CD4-positive, alpha-beta T cell (primary cell): Measurements from ENCODE around the gene NFKBIA. TPM values are rescaled to one million over a fixed set of nuclear protein-coding genes. Genes with fewer than 3 reads are reported as not detected.

ENCODE experiments used
- ATAC-seq: fragments of 200-7000 bp; cut with Tn5 transposase; one replicate; pipeline ENCODE4 v1.10.0; 2022; ENCODE audit warnings: mild to moderate bottlenecking; ENCODE audit not compliant: poor library complexity
- CTCF ChIA-PET: fragments of 350-600 bp; sonication (Branson Sonifier 250); formaldehyde crosslinking; loops from one replicate; lab custom pipeline; 2021; ENCODE audit warnings: antibody characterized with exemption, inconsistent platforms; lab: Charles Lee
- POLR2A ChIA-PET: fragments of 350-600 bp; sonication (Branson Sonifier 250); formaldehyde crosslinking; loops from one replicate; lab custom pipeline; 2021; ENCODE audit warnings: antibody characterized with exemption, inconsistent platforms; lab: Charles Lee
- DNase-seq, 14 experiments: peaks; one replicate each; pipeline ENCODE4 v3.0.0-alpha.2; 2013 to 2020; ENCODE audit warnings: mixed read lengths in 2 of 14
- H3K27ac ChIP-seq, 2 donors: one replicate each; pipeline versions ENCODE4 v1.5.1 to v1.7.0; 2013; ENCODE audit warnings: low read length in 2 of 2, low read depth in 1 of 2, mild to moderate bottlenecking in 1 of 2
- H3K27me3 ChIP-seq, 2 experiments: 1 replicate in 1 of 2; 2 replicates in 1 of 2; pipeline versions ENCODE4 v1.6.1 to v1.7.0; 2013; ENCODE audit warnings: low read length in 2 of 2, control low read depth in 1 of 2, mild to moderate bottlenecking in 1 of 2, moderate library complexity in 1 of 2; ENCODE audit not compliant: insufficient read depth in 2 of 2, control insufficient read depth in 1 of 2
- H3K36me3 ChIP-seq: one replicate; pipeline ENCODE4 v1.6.1; 2013; ENCODE audit warnings: low read length, control low read depth; ENCODE audit not compliant: insufficient read depth
- H3K4me1 ChIP-seq: one replicate; pipeline ENCODE4 v1.6.1; 2013; ENCODE audit warnings: low read length, control low read depth; ENCODE audit not compliant: insufficient read depth
- H3K4me3 ChIP-seq: one replicate; pipeline ENCODE4 v1.5.1; 2013; ENCODE audit warnings: mild to moderate bottlenecking, low read length, moderate library complexity
- H3K9me3 ChIP-seq, 2 experiments: 1 replicate in 1 of 2; 2 replicates in 1 of 2; pipeline versions ENCODE4 v1.6.1 to v1.7.0; 2013; ENCODE audit warnings: low read length in 2 of 2, mild to moderate bottlenecking in 2 of 2, control low read depth in 1 of 2, moderate library complexity in 1 of 2; ENCODE audit not compliant: control insufficient read depth in 1 of 2, insufficient read depth in 1 of 2
- H3K27ac Mint-ChIP-seq: one replicate; pipeline ENCODE4 v1.8.0; 2020; ENCODE audit warnings: mixed read lengths
- H3K27me3 Mint-ChIP-seq: one replicate; pipeline ENCODE4 v1.8.0; 2021; ENCODE audit warnings: mixed read lengths
- H3K36me3 Mint-ChIP-seq: one replicate; pipeline ENCODE4 v1.8.0; 2021; ENCODE audit warnings: low read depth, mixed read lengths
- H3K4me1 Mint-ChIP-seq: one replicate; pipeline ENCODE4 v1.8.0; 2021; ENCODE audit warnings: low read depth, mixed read lengths
- H3K4me3 Mint-ChIP-seq: one replicate; pipeline ENCODE4 v1.8.0; 2020; ENCODE audit warnings: mild to moderate bottlenecking, mixed read lengths
- H3K9me3 Mint-ChIP-seq: one replicate; pipeline ENCODE4 v1.8.0; 2020; ENCODE audit warnings: mixed read lengths
- CTCF ChIP-seq: fragments of 200-600 bp; IDR thresholded peaks from one replicate; pipeline ENCODE4 v1.8.0; 2022; ENCODE audit warnings: antibody characterized with exemption, mild to moderate bottlenecking
- intact Hi-C, 2 experiments: fragments of 100-400 bp; cut with DNase I in 1 of 2; cut with micrococcal nuclease in 1 of 2; formaldehyde crosslinking; loops; one replicate each; pipeline versions ENCODE4 v1.15.1 to v1.9.0; 2023 to 2025; cut with DNase I, micrococcal nuclease
- total RNA-seq, 174 experiments: library from RNA in 2 of 174; stranded (reverse) in 2 of 174; gene quantifications; one replicate each; pipeline ENCODE4 v1.2.3 and lab custom pipeline; 2021 to 2026

Gene NFKBIA
- total RNA-seq, 2 experiments from 2014 or later: 977 to 1,030 TPM

DNA sequence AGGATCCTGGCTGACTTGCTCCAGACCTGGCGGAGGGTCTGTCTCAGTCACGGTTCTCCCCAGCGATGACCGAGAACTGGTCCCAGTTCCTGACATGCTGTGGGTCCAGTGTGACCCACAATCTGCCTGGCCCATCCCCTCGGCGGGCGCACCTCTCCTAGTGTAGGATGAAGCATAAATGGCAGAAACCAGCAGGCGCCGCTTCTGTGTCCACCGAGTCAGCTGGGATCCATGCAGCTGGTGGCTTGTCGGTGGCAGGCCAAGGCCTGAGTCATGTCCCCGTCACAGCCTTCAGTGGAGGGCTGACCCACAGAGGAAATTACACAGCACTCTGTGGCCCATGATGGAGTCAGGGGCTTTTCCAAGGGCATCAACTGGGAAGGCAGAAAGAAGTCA is 38.5 kb downstream of the NFKBIA start:
- H3K9me3 Mint-ChIP-seq: peaks cover 2% of the 10 kb centered on the region
- H3K36me3 Mint-ChIP-seq: no peaks in the 10 kb centered on the region
- ChIA-PET POLR2A (interaction anchor here (6.6 kb wide), 1 partner anchor 38 kb away, joined by 48 read pairs; the partner anchor contains the start of gene NFKBIA), CTCF (interaction anchor here (0.6 kb wide), 1 partner anchor 535 kb away, joined by 3 read pairs; no protein-coding TSS in a partner anchor)
- no peaks in the 10 kb centered on the region for H3K27me3 Mint-ChIP-seq
- DNase-seq (peak in 2 of 14 experiments; percentile 67 to 77), ATAC-seq (no peak)
- no peak overlapping the region for H3K4me3 Mint-ChIP-seq
- intact Hi-C loops: no loop called here
- Histone ChIP-seq H3K4me3 (no peak overlapping the region), H3K4me1 (peaks cover 26% of the 10 kb centered on the region), H3K36me3 (no peaks in the 10 kb centered on the region), H3K9me3 (peaks cover 0 to 5% of the 10 kb centered on the region in 2 experiments), H3K27me3 (no peaks in the 10 kb centered on the region), H3K27ac (no peak overlapping the region)
- TF ChIP-seq CTCF: no peak
- H3K4me1 Mint-ChIP-seq: peaks cover 18% of the 10 kb centered on the region
- H3K27ac Mint-ChIP-seq: no peak overlapping the region

GRCh38 chr14:35365130-35366055 is 39.2 kb downstream of the NFKBIA start:
- peaks cover 26% of the 10 kb centered on the region for H3K4me1 ChIP-seq
- no peaks in the 10 kb centered on the region for H3K9me3 Mint-ChIP-seq
- no peaks in the 10 kb centered on the region for H3K27me3 ChIP-seq
- intact Hi-C loops: no loop called here
- TF ChIP-seq CTCF: no peak
- no peaks in the 10 kb centered on the region for H3K27me3 Mint-ChIP-seq
- peaks cover 18% of the 10 kb centered on the region for H3K4me1 Mint-ChIP-seq
- H3K36me3 ChIP-seq: no peaks in the 10 kb centered on the region
- CTCF ChIA-PET: interaction anchor here (0.6 kb wide), 1 partner anchor 535 kb away, joined by 3 read pairs; no protein-coding TSS in a partner anchor
- H3K4me3 ChIP-seq: no peak overlapping the region
- POLR2A ChIA-PET: interaction anchor here (0.9 to 6.6 kb wide), 2 partner anchors 26 to 39 kb away, joined by 3 to 48 read pairs; partner anchors contain the start of gene NFKBIA
- DNase-seq: peak in 8 of 14 experiments; percentile 7 to 80 (median 26)
- H3K36me3 Mint-ChIP-seq: no peaks in the 10 kb centered on the region
- peaks cover 0 to 5% of the 10 kb centered on the region in 2 experiments for H3K9me3 ChIP-seq
- peak; percentile 27 for ATAC-seq
- no peak overlapping the region for H3K27ac ChIP-seq
- H3K4me3 Mint-ChIP-seq: no peak overlapping the region
- H3K27ac Mint-ChIP-seq: no peak overlapping the region

DNA sequence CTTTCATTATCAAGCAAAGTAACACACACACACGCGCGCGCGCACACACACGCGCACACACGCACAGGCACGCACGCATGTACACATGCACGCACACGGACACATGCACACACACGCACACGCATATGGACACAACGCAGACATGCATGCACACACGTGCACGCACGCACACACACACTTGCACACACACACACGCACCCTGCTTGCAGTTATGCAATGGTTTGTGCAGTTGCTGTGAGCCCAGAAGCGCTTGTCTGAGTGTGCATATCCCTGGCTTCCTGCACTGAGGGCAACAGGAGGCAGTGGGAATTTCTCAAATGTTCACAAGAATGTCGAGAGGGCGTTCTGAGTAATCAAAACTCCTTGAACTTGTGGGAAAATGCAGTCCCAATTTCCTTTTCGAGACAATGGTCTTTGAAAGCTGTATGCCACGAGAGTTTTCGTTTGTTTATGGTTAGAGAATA is 41.6 kb downstream of the NFKBIA start:
- H3K4me1 ChIP-seq: peaks cover 24% of the 10 kb centered on the region
- ATAC-seq (no peak), DNase-seq (no peak)
- Mint-ChIP-seq H3K4me3 (no peak overlapping the region), H3K4me1 (peaks cover 11% of the 10 kb centered on the region), H3K36me3 (no peaks in the 10 kb centered on the region), H3K9me3 (no peaks in the 10 kb centered on the region), H3K27me3 (no peaks in the 10 kb centered on the region), H3K27ac (no peak overlapping the region)
- H3K4me3 ChIP-seq: no peak overlapping the region
- H3K36me3 ChIP-seq: no peaks in the 10 kb centered on the region
- intact Hi-C loops: no loop called here
- CTCF ChIA-PET: no interaction called here
- no peaks in the 10 kb centered on the region for H3K27me3 ChIP-seq
- no peaks in the 10 kb centered on the region for H3K9me3 ChIP-seq
- POLR2A ChIA-PET: no interaction called here
- H3K27ac ChIP-seq: no peak overlapping the region
- no peak for TF ChIP-seq CTCF
